ENCODE results near the gene OTUB1.

DNA sequence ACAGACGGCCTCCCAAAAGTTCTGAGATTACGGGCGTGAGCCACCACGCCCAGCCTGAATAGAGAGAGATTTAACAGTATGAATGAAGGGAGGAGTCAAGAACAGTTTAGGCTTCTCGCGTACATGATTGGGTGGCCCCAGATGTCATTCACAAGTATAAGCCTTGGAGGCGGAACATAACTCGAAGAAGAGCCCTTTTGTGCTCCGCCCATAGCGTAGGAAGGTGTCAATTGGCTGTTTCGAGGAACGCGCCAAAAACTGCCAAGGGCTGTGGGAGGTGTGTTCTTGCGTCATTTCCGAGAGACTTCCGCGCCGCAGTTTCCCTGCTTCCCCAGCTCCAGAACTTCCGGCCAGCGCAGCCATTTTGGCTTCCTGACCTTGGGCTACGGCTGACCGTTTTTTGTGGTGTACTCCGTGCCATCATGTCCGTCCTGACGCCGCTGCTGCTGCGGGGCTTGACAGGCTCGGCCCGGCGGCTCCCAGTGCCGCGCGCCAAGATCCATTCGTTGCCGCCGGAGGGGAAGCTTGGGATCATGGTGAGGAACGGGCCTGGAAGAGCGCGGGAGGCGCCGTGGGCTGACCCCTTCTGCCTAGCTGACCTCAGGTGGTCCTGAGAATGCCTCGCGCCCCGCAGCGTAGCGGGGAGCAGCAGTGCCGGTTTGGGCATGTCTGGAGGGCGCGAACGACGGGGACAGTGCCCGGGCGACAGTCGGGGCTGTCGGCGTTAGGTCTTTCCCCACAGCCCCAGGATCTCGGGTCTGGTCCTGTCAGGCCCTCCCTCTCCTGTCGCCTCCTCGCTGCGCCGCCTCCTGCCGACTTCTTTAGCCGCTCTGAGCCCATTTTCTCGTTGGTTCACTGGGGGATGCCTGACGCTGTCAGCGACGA, 11.7 kb upstream of the OTUB1 start, which contains the start of gene COX8A:
- TF ChIP-seq, protein P1, sequence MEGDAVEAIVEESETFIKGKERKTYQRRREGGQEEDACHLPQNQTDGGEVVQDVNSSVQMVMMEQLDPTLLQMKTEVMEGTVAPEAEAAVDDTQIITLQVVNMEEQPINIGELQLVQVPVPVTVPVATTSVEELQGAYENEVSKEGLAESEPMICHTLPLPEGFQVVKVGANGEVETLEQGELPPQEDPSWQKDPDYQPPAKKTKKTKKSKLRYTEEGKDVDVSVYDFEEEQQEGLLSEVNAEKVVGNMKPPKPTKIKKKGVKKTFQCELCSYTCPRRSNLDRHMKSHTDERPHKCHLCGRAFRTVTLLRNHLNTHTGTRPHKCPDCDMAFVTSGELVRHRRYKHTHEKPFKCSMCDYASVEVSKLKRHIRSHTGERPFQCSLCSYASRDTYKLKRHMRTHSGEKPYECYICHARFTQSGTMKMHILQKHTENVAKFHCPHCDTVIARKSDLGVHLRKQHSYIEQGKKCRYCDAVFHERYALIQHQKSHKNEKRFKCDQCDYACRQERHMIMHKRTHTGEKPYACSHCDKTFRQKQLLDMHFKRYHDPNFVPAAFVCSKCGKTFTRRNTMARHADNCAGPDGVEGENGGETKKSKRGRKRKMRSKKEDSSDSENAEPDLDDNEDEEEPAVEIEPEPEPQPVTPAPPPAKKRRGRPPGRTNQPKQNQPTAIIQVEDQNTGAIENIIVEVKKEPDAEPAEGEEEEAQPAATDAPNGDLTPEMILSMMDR (IDR thresholded peaks at IDR 0.05) = no peak
- peak; percentile 41 for TF ChIP-seq POLR2A (IDR thresholded peaks at IDR 0.05)

Data from right lobe of liver (tissue), 4 donors.